ENCODE results near the gene CMPK1. TPM values are rescaled to one million over a fixed set of nuclear protein-coding genes. Genes with fewer than 3 reads are reported as not detected.

The CMPK1 gene
- polyA plus RNA-seq, 4 donors = 66.3 to 83.9 (median 81.9) TPM

DNA sequence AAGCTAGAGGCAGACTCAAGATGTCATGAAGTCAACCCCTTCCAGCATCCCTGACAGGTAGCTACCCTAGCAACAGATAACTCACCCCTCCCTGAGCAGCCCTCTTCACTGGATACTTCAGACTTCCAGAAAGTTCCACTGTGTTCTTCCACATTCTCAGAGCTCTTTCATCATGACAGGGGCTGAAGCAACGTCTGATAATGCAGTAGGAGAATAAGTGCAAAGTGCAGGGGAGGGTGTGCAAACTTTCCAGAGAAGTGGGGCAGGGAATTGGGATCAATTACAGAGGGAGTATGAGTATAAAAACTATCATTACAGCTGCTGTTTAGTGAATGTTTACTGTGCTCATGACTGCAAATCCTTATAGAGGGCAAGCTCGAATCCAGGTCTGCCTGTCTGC is 56.1 kb downstream of the CMPK1 start:
- DNase-seq (ENCODE audit: low read depth in 4 of 4, low spot score in 3 of 4) = no peak

DNA sequence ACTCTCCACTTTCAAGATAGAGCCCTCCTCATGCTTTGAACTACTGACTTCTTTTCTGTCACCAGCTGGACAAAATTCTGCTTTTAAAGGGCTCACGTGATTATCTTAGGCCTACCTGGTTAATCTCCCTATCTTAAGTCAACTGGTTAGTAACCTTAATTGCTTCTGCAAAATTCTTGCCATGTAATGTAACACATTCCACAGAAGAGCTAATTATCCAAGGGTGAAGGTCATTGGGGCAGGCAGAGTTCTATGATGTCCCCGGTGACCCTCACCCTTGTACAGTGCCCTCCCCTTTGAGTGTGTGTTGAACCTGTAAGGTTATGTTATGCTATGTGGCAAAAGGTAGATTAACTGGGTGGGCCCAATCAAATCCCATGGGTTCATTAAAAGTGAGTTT is 57.3 kb downstream of the CMPK1 start:
- DNase-seq (ENCODE audit: low read depth in 4 of 4, low spot score in 3 of 4) = no peak

DNA sequence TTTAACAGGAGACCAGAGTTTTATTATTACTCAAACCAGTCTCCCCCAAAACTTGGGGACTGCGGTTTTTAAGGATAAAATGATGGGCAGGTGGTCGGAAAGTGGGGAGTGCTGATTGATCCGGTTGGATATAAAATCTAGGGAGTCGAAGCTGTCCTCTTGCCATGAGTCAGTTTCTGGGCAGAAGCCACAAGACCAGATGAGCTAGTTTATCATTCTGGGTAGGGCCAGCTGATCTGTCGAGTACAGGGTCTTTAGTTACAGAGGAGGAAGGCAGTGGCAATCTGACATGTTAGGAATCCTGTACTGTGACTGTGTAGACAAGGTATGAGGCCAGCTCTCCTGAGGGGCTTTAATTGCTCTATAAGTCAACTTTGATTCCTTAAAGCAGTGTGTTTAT is 59.6 kb downstream of the CMPK1 start:
- no peak for DNase-seq (ENCODE audit: low read depth in 4 of 4, low spot score in 3 of 4)

DNA sequence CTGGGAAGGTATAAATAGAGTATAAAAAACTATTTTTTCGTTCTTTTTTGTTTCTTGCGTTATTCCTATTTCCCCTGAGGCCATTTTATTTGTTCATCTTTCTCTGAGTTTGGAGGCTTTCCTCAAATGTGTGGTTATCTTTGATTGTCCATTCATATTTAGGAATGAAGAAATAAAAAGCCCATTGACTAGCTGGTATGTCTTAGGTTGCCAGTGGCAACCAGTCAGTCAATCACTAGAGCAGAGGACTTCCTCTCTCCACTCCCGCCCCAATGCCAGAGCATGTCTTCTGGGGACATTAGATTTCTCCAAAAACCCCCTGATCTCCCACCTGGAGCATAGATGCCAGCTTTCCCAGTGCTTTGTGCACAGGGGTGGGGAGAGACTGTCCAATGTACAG is 61.8 kb downstream of the CMPK1 start:
- no peak for DNase-seq (ENCODE audit: low read depth in 4 of 4, low spot score in 3 of 4)

DNA sequence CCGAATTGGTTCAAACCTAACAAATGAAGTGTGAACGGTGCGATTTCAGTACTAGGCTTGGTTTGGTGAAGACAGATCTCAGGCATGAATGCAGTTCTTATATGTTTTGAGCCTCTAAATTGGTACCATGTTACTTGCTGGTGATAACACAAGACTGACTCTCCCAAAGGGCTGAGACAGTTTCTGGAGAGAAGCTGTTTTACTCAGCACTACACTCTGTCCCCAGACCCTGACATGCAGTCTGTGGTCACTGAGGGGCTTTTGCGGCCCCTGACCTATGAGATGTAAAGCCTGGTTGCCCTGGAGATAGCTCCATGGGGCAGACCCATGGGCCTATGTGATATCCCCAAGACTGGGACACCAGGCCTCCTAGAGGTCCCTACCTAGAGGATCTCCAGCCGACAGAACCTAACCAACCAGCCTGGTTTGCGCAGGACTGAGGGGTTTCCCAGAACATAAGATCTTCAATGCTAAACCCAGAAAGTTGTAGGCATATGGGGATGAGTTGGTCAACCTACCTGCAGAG is 63.1 kb downstream of the CMPK1 start:
- DNase-seq (ENCODE audit: low read depth in 4 of 4, low spot score in 3 of 4) = no peak

DNA sequence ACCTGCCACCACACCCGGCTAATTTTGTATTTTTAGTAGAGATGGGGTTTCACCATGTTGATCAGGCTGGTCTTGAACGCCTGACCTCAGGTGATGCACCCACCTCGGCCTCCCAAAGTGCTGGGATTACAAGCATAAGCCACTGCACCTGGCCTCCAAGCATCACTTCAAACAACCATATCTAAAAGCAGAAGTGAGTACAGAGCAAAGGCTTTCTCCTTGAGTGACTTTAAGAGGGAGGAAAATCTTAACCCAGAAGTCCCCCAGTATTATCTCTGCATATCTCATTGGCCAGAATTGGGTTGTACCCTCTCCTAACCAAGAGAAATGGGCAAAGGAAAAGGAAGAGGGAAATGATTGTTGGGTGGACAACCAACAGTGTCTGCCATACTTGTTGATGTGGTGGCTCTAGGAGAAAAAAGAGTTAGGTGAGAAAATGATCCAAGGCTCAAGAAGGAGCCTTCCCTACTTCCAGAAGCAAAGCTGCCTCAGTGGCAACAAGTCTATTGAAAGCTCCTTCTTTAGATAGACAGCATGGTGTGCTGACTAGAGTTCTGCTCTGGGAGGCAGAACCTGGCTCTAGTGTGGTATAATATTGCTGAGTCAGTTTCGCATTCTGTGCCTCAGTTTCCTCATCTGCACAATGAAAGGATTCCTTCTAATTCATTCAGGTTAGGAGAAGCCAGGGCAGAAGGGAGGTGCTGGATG is 65.7 kb downstream of the CMPK1 start:
- no peak for DNase-seq (ENCODE audit: low read depth in 4 of 4, low spot score in 3 of 4)

DNA sequence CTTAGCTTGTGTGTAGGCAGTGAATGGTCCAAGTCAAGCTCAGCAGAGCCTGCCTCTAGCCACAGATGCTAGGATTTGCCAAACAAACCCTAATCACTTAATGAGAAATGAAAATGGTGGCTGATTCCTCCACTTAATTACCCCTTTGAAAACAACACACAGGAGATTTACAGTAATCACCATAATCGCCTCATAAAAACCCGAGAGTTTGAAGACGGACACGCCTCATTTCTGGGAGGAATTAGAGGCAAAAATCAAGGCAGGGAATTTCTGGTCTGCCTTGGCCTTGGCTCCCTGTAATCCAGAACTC is 66.2 kb downstream of the CMPK1 start:
- DNase-seq (ENCODE audit: low read depth in 4 of 4, low spot score in 3 of 4) = no peak

DNA sequence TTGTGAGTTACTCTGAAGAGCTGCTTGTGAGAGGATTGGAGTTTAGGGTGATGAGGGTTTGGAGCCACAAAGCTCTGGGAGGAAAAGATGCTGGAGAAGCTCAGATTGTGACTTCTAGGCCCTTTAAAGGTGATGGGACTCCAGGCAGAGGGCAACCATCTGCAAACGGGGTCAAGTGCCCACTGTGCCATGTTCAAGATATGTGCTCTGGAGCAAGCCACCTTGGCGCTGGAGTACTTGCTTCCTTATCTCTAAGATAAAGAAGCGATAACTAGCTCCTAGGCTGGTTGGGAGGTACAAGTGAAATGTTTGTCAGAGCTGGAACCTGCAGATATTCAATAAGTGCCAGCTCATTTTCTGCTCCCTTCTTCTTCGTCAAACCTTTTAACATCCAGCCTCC is 68.2 kb downstream of the CMPK1 start:
- no peak for DNase-seq (ENCODE audit: low read depth in 4 of 4, low spot score in 3 of 4)

DNA sequence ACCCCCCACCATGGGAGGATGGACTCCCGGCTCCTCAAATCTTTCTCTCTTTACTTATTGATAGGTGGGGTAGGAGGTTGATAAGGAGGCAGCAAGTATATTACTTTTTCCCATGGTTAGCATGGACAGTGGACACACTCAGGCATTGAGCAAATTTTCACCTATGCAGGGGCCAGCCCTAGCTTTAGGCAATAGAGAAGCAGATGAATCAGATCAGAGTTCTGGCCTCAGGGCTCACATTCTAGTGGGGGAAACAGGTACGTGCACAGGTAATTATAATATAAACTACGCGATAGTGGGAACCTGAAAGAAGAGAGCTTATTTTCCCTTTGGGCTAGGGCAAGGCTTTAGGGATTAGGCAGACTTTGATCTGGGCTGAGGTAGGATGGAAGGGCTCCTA is 69.0 kb downstream of the CMPK1 start:
- no peak for DNase-seq (ENCODE audit: low read depth in 4 of 4, low spot score in 3 of 4)

DNA sequence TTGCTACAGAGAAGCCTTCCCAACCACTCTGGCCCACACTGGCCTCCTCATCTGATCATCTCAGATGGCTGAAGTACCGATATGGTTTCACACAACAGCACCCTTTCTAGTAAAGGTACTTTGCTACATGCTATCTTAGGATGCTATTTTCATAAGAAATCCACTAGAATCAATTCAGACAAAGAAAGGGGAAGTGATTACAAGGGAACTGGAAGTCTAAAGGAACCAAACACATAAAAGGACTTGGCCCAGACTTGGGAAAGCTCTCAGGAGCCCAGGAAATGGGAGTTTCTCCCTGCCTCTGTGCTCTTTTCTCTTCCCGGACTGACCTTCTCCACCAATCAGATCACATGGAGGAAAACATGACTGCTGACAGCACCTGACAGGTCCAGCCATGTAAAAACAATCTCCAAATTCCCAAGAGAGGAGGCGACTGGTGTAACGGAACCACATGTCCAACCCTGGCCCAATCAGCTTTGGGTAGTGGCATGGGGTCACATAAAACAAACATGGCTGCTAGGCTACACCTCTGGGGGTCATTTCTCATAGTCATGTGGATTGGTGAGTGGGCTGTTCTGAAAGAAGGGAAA is 69.8 kb downstream of the CMPK1 start:
- DNase-seq (ENCODE audit: low read depth in 4 of 4, low spot score in 3 of 4) = no peak

DNA sequence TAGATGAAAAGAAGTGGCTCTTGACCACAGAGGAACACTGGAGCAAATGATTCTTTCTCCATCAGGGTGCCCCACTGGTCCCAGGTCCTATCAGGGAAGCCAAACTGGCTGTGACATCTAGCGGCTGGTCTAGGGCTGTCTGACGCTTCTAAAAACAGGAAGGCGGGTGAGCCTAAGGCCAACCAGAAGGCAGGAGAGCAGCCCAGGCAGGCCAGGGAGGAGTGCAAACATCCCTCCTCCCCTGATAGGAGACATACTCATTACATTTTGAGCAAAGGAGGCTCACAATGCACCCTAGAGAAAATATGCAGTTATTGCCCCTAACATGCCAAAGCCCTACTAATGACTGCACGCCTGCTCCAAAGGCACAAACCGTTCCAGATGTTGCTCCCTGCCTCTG is 72.1 kb downstream of the CMPK1 start:
- no peak for DNase-seq (ENCODE audit: low read depth in 4 of 4, low spot score in 3 of 4)

DNA sequence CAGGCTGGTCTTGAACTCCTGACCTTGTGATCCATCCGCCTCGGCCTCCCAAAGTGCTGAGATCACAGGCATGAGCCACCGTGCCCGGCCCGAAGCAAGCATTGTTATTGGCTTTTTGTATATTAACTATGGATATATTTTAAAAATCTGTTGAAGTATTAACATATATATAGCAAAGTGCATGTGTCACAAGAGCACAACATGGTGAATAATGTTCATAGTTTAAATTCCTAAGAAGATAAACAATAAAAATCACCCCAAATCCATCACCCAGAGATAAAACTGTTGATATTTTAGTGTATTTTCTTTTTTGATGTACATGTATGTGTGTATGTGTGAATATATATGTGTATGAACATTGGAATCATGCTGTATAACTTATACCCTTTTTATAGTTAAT is 73.4 kb downstream of the CMPK1 start:
- no peak for DNase-seq (ENCODE audit: low read depth in 4 of 4, low spot score in 3 of 4)

DNA sequence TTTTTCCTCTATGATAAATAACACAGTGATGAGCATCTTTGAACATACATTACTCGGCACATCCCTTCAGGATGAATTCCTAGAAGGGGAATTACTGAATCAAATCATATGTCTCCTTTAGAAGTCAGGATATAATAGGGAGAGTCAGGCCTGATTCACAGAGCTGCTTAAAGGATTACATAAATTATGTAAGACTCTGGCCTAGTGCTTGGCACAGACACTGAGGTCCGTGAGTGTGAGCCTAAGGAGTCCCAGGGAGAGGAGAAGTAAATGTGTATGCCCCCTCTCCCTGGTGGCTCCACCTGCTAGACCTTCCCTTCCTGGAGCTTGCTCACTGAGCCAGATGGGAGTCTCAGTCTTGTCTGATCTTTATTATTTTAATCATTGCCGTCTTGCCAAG is 73.9 kb downstream of the CMPK1 start:
- DNase-seq (ENCODE audit: low read depth in 4 of 4, low spot score in 3 of 4) = no peak

DNA sequence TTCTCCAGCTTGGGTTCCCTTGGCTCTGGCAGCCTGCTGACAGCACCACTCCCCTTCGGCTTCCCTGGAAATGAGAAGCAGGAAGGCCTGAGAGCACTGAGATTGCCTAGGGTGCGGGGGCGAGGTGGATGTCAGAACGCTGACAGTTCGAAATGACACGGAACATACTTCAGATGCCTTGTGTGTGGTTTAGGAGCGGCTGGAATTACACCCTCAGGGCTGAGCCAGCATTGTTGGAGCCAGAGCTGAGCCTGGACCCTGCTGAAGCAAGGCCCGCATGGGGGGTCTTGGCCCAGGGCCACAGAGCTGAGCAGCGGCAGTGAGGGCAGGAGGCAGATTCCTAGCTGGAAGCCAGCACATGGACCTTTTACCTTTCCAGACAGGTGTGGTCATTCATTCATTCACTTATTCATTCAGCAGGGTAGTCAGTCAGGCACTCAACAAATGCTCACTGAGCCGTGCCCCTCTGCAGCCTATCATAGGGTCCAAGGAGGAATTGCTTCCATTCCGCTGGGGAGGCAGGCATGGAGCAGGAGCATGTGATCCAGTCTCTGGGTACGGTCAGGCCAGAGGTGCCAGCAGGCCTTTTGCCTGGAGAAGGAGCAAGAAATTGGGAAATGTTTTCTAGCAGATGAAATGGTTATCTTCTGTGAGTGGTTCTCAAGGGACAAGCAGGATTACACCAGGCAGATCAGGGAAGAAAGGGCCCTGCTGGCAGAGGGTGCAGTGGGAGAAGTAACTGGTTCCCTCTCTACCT is 75.9 kb downstream of the CMPK1 start:
- DNase-seq (ENCODE audit: low read depth in 4 of 4, low spot score in 3 of 4) = no peak

DNA sequence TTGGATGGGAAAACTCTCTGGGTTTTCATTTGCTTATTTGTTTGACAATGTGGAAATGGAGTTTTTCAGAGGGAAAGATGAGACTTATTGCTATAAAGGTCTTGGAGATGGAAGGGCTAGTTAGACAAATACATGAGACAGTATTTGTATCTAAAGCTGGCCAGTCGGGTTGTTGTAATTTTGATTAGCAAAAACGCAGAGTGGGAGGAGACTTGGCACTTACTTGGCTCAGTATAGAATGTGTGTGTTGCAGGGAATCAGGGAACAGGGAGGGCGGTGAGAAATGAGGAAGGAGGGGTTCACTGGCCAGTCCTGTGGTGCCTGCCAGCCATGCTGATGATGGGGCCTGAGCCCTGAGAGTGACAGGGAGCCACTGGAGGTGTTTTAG is 76.5 kb downstream of the CMPK1 start:
- DNase-seq (ENCODE audit: low read depth in 4 of 4, low spot score in 3 of 4) = no peak

DNA sequence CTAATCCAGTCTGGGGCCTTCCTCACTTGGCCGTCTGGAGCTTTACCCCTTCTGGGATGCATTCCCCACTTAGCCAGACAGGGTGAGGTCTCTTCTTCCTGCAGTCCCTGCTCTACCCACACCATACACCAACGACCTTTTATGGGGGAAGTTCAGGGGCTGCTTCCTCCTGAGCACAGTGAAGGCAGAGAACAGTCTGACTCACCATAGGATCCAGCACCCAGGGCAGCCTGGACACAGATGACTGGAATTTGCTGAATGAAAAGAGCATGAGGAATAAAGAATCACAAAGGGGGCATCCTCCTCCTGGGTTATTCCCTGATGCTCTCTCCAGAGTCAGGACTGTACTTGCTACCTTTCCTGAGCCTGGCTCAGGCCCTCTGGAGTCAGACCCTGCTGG is 77.8 kb downstream of the CMPK1 start:
- DNase-seq (ENCODE audit: low read depth in 4 of 4, low spot score in 3 of 4) = no peak

DNA sequence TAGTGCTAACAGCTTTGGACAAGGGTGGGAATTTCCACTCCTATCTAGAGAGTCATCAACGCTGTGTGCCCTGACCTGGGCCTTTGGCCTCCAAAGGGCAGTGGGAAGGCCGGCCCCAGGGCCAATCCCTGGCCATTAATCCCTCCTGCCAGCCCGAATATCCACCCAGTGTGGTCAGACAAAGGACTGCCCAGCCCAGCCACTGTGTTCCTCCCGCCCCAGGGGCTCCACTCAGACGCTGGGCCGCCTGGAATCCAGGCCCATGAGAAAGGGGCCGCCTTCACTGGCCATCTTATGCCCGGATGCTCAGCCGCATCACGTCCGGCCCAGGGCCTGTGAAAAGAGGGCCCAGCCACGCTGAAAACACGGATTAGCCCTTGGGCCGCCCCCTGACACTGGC is 78.8 kb downstream of the CMPK1 start:
- no peak for DNase-seq (ENCODE audit: low read depth in 4 of 4, low spot score in 3 of 4)

DNA sequence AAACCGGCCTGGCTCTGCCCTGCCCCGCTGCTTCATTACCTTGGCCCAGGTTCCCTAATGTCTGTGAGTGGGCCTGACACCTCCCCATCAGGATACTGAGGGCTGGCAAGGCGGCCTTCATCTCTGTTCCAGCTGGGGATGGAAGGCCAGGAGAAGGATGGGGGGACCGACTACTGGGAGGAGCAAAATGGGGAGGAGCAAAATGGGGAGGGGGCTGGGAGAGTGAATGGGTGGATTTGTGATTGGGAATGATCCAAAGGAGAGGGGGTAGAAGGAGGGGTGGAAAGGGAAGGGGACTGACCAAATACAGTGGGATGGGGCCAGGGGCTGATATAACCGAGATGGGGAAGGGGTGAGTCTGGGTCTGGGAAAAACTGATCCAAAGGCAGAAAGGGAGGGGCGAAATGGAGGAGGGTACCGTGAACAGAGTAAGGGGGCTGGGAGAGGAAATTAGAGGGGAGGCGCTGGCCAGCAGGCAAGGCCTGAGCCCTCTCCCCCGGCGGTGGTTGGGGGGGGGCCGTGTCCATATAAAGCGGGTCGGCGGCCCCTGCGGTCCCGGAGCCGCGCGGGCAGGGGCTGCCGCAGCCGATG is 82.2 kb downstream of the CMPK1 start, which contains the start of gene FOXE3:
Gene FOXE3 (plus strand): TSS at position 558 of the 591 bp plus-strand sequence. CDS start 31 bp downstream, at position 589.
- DNase-seq (ENCODE audit: low read depth in 4 of 4, low spot score in 3 of 4) = no peak

DNA sequence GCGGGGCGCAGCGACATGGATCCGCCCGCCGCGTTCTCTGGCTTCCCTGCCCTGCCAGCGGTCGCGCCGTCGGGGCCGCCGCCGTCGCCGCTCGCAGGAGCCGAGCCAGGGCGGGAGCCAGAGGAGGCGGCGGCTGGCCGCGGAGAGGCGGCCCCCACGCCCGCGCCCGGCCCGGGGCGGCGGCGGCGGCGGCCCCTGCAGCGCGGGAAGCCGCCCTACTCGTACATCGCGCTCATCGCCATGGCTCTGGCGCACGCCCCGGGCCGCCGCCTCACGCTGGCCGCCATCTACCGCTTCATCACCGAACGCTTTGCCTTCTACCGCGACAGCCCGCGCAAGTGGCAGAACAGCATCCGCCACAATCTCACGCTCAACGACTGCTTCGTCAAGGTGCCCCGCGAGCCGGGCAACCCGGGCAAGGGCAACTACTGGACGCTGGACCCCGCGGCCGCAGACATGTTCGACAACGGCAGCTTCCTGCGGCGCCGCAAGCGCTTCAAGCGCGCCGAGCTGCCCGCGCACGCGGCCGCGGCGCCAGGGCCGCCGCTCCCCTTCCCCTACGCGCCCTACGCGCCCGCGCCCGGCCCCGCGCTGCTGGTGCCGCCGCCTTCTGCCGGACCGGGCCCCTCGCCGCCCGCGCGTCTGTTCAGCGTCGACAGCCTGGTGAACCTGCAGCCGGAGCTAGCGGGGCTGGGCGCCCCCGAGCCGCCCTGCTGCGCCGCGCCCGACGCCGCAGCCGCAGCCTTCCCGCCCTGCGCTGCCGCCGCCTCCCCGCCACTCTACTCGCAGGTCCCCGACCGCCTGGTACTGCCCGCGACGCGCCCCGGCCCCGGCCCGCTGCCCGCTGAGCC is 83.0 kb downstream of the CMPK1 start:
- DNase-seq (ENCODE audit: low read depth in 4 of 4, low spot score in 3 of 4) = no peak

DNA sequence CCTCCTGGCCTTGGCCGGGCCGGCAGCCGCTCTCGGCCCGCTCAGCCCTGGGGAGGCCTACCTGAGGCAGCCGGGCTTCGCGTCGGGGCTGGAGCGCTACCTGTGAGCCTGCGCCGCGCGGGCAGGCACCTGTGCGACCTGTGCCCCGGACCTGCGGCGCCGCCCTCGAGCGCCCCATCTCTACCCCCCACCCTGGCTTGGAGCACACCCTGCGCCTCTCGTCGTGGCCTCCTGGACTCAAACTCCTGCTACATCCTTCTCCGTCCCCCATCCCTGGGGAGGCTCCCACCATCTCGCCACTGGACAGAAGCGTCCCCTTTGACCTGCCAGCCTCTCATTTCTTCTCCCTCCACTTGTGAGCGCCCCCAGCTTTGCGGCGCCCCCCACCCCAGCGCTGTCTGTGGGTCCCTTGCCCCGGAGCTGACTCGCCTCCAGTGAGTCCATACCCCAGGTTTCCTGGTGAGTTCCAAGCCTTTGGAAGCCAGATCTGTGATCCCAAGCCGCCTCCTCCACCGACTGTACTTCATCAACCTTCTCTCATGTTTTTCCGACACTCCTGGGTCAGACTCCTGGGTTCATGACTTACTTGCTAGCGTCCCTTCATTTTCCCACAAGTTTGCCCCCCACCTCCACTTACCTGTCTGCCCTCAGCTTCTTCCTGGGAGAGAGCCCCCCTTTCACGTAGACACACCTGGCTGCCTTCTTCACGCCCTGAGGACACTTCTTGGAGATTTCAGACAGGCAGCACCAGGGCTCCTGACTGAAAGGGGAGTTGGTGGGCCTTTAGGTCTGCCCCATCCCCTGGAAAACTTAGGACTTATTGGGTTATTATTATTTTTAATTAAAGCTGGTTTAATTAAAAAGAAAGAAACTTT is 83.8 kb downstream of the CMPK1 start:
- no peak for DNase-seq (ENCODE audit: low read depth in 4 of 4, low spot score in 3 of 4)
